HepG2 (cell line): ENCODE results near the gene SYTL2. TPM values are rescaled to one million over a fixed set of nuclear protein-coding genes. Genes with fewer than 3 reads are reported as not detected.

Experiments
- BCL3 ChIP-seq: sonication (generic); formaldehyde crosslinking; IDR thresholded peaks from 2 replicates; pipeline ENCODE4 v1.5.1; 2020; ENCODE audit warnings: mild to moderate bottlenecking, missing genetic modification reagents, moderate library complexity
- DRAP1 ChIP-seq: IDR thresholded peaks from 2 replicates; pipeline ENCODE4 v1.6.1; 2016; ENCODE audit warnings: missing genetic modification reagents, missing compliant biosample characterization
- E2F2 ChIP-seq: sonication (generic); formaldehyde crosslinking; IDR thresholded peaks from 2 replicates; pipeline ENCODE4 v1.4.0; 2020; ENCODE audit warnings: missing genetic modification reagents, borderline replicate concordance
- EHMT2 ChIP-seq: fragments of 200-600 bp; sonication (generic); IDR thresholded peaks from 2 replicates; pipeline ENCODE4 v1.7.0; 2017; ENCODE audit warnings: antibody characterized with exemption, low read depth, low read length, borderline replicate concordance
- ETS1 ChIP-seq: sonication (generic); formaldehyde crosslinking; IDR thresholded peaks from 2 replicates; pipeline ENCODE4 v1.4.0; 2020; ENCODE audit warnings: missing genetic modification reagents
- HOXA7 ChIP-seq: sonication (generic); formaldehyde crosslinking; IDR thresholded peaks from 2 replicates; pipeline ENCODE4 v1.8.1; 2022; ENCODE audit warnings: mild to moderate bottlenecking, missing genetic modification reagents, moderate library complexity
- KLF12 ChIP-seq: sonication (generic); formaldehyde crosslinking; IDR thresholded peaks from 2 replicates; pipeline ENCODE4 v1.4.0; 2020; ENCODE audit warnings: missing genetic modification reagents, borderline replicate concordance
- MBD4 ChIP-seq: IDR thresholded peaks from 2 replicates; pipeline ENCODE4 v1.6.1; 2012; ENCODE audit warnings: low read length, inconsistent platforms, borderline replicate concordance
- MTF2 ChIP-seq: sonication (generic); formaldehyde crosslinking; IDR thresholded peaks from 2 replicates; pipeline ENCODE4 v1.5.0; 2020; ENCODE audit warnings: missing genetic modification reagents, borderline replicate concordance
- SNAPC2 ChIP-seq: sonication (generic); formaldehyde crosslinking; IDR thresholded peaks from 2 replicates; pipeline ENCODE4 v1.8.1; 2022; ENCODE audit warnings: mild to moderate bottlenecking, missing genetic modification reagents
- TBL1XR1 ChIP-seq: fragments of 150-350 bp; IDR thresholded peaks from 2 replicates; pipeline ENCODE4 v1.6.1; 2014; ENCODE audit warnings: borderline replicate concordance, low read length; ENCODE audit not compliant: partially characterized antibody
- XRCC5 ChIP-seq: fragments of 200-400 bp; formaldehyde crosslinking; optimal IDR thresholded peaks from 2 replicates; pipeline ENCODE3; 2017; ENCODE audit warnings: mild to moderate bottlenecking, low read length
- ZHX1 ChIP-seq: sonication (generic); formaldehyde crosslinking; IDR thresholded peaks from 2 replicates; pipeline ENCODE4 v1.8.1; 2022; ENCODE audit warnings: low read depth, mild to moderate bottlenecking, missing genetic modification reagents
- ZMYM3 ChIP-seq: sonication (generic); formaldehyde crosslinking; IDR thresholded peaks from 2 replicates; pipeline ENCODE4 v1.5.1; 2020; ENCODE audit warnings: mild to moderate bottlenecking, missing genetic modification reagents
- ZNF160 ChIP-seq: sonication (generic); formaldehyde crosslinking; IDR thresholded peaks from 2 replicates; pipeline ENCODE4 v1.8.0; 2022; ENCODE audit warnings: mild to moderate bottlenecking, inconsistent platforms, missing genetic modification reagents
- ZNF20 ChIP-seq: sonication (generic); formaldehyde crosslinking; IDR thresholded peaks from 2 replicates; pipeline ENCODE4 v1.4.0; 2020; ENCODE audit warnings: mild to moderate bottlenecking, moderate library complexity, missing genetic modification reagents
- ZNF230 ChIP-seq: sonication (generic); formaldehyde crosslinking; IDR thresholded peaks from 2 replicates; pipeline ENCODE4 v1.4.0; 2020; ENCODE audit warnings: mild to moderate bottlenecking, missing genetic modification reagents
- ZNF484 ChIP-seq: sonication (generic); formaldehyde crosslinking; IDR thresholded peaks from 2 replicates; pipeline ENCODE4 v1.5.1; 2020; ENCODE audit warnings: mild to moderate bottlenecking, low read depth, missing genetic modification reagents, borderline replicate concordance
- ZNF678 ChIP-seq: sonication (generic); formaldehyde crosslinking; IDR thresholded peaks from 2 replicates; pipeline ENCODE4 v1.4.0; 2020; ENCODE audit warnings: mild to moderate bottlenecking, missing genetic modification reagents
- ZNF850 ChIP-seq: sonication (generic); formaldehyde crosslinking; conservative IDR thresholded peaks from 2 replicates; pipeline ENCODE4 v1.9.0; 2021; ENCODE audit warnings: mild to moderate bottlenecking, missing genetic modification reagents
- polyA plus RNA-seq, 8 experiments: library from polyadenylated mRNA; depleted of rRNA in 3 of 8; stranded (reverse) in 7 of 8; unstranded in 1 of 8; fragments of >200 nt; fragmentation: Illumina TruSeq in 4 of 8; extraction: Trizol in 4 of 8; gene quantifications; 2 replicates each; pipeline versions ENCODE4 v1.2.1 to v1.2.3, GENCODE V29; 2011 to 2016; ENCODE audit warnings: low read depth in 4 of 8, missing spikeins in 1 of 8, mixed read lengths in 1 of 8; ENCODE audit not compliant: insufficient read depth in 1 of 8
- total RNA-seq, 5 experiments: library from RNA; depleted of rRNA; stranded (reverse); fragments of >200 nt; fragmentation: Illumina TruSeq; extraction: Trizol; gene quantifications; 2 replicates each; pipeline ENCODE4 v1.2.3, GENCODE V29; 2016; ENCODE audit warnings: low read depth in 1 of 5

The SYTL2 gene
- total and polyA plus RNA-seq, 2 of the 13 experiments (the other 11 are each of a cell fraction or from before 2014, with no cell fraction given) = 0.77 to 0.90 TPM

GRCh38 chr11:85854557-85855340, 43.8 kb upstream of the SYTL2 start (continued):
- TF ChIP-seq ETS1 (CRISPR knock-in tag) (no peak), MTF2 (CRISPR knock-in tag) (peak; percentile 84; the same call in 1 of the 2 replicates), EHMT2 (no peak), MBD4 (no peak), KLF12 (CRISPR knock-in tag) (no peak), TBL1XR1 (peak; percentile 36), SNAPC2 (CRISPR knock-in tag) (peak; percentile 88), ZNF230 (CRISPR knock-in tag) (peak; percentile 93), E2F2 (CRISPR knock-in tag) (peak; percentile 90; the same call in 1 of the 2 replicates), ZMYM3 (peak; percentile 82), XRCC5 (peak; percentile 82), ZHX1 (CRISPR knock-in tag) (peak; percentile 82; the same call in 1 of the 2 replicates), ZNF20 (no peak), BCL3 (CRISPR knock-in tag) (peak; percentile 89), ZNF160 (CRISPR knock-in tag) (peak; percentile 72; the same call in 1 of the 2 replicates), HOXA7 (CRISPR knock-in tag) (no peak), DRAP1 (peak; percentile 66), ZNF678 (CRISPR knock-in tag) (0 out of 2 replicates have a peak, but pooled peaks have one; percentile 34), ZNF484 (no peak), ZNF850 (no peak)
